Measurements from ENCODE around the gene CASKIN1.

GRCh38 chr16:2228161-2228824, 31.9 kb upstream of the CASKIN1 start:
- no peak for TF ChIP-seq POLR2A (IDR thresholded peaks at IDR 0.05)
- no peak for TF ChIP-seq CTCF (IDR thresholded peaks at IDR 0.05)
- TF ChIP-seq EP300 (IDR thresholded peaks at IDR 0.05): no peak
- no peak for TF ChIP-seq POLR2AphosphoS5 (IDR thresholded peaks at IDR 0.05)

All from stomach (tissue), 4 donors.